Activated B cell treated with CpG ODN at 0.5 μM for 24 hours (primary cell): ENCODE measurements around the gene IQUB. TPM values are rescaled to one million over a fixed set of nuclear protein-coding genes. Genes with fewer than 3 reads are reported as not detected.
"Not testable (repeated sequence)": the region's sequence is repeated elsewhere in the genome, so short reads cannot be mapped to it uniquely, and the experiment has no call there.

Experiments
- ATAC-seq: fragments of 200-7000 bp; cut with Tn5 transposase; one replicate; pipeline ENCODE4 v1.10.0; 2021; ENCODE audit warnings: low read depth, mild to moderate bottlenecking, moderate library complexity
- CTCF ChIA-PET: fragments of 350-600 bp; sonication (Branson Sonifier 250); formaldehyde crosslinking; loops from one replicate; lab custom pipeline; 2021; ENCODE audit warnings: antibody characterized with exemption; lab: Charles Lee
- POLR2A ChIA-PET: fragments of 350-600 bp; sonication (Branson Sonifier 250); formaldehyde crosslinking; loops from one replicate; lab custom pipeline; 2021; ENCODE audit warnings: antibody characterized with exemption; lab: Charles Lee
- DNase-seq: peaks from one replicate; pipeline ENCODE4 v3.0.0; 2022
- H3K27ac Mint-ChIP-seq: one replicate; pipeline ENCODE4 v1.8.0; 2020; ENCODE audit warnings: mixed read lengths
- H3K27me3 Mint-ChIP-seq: one replicate; pipeline ENCODE4 v1.8.0; 2021; ENCODE audit warnings: mixed read lengths
- H3K36me3 Mint-ChIP-seq: one replicate; pipeline ENCODE4 v1.8.0; 2021; ENCODE audit warnings: low read depth, mixed read lengths
- H3K4me1 Mint-ChIP-seq: one replicate; pipeline ENCODE4 v1.8.0; 2021; ENCODE audit warnings: mixed read lengths
- H3K4me3 Mint-ChIP-seq: one replicate; pipeline ENCODE4 v1.8.0; 2020; ENCODE audit warnings: mild to moderate bottlenecking, mixed read lengths
- H3K9me3 Mint-ChIP-seq: one replicate; pipeline ENCODE4 v1.8.0; 2020; ENCODE audit warnings: mixed read lengths
- intact Hi-C: fragments of 100-400 bp; cut with micrococcal nuclease; formaldehyde crosslinking; loops from one replicate; pipeline ENCODE4 v1.15.1; 2024
- total RNA-seq: library from RNA; stranded (reverse); gene quantifications from 2 replicates; pipeline ENCODE4 v1.2.3, GENCODE V29; 2022
- TF ChIP-seq, protein P1 (sequence below): fragments of 200-600 bp; IDR thresholded peaks from one replicate; pipeline ENCODE4 v1.8.0; 2022; ENCODE audit warnings: antibody characterized with exemption, mild to moderate bottlenecking

IQUB gene
- total RNA-seq, 1 donor from 2014 or later = 0.11 TPM

GRCh38 chr7:123528265-123528664, 6.1 kb downstream of the IQUB start:
- intact Hi-C loops = no loop called here
- no peaks in the 10 kb centered on the region for H3K9me3 Mint-ChIP-seq
- POLR2A ChIA-PET = no interaction called here
- no peak overlapping the region for H3K4me3 Mint-ChIP-seq
- H3K27me3 Mint-ChIP-seq = peaks cover 12% of the 10 kb centered on the region
- DNase-seq (no peak), ATAC-seq (no peak)
- peaks cover 7% of the 10 kb centered on the region for H3K4me1 Mint-ChIP-seq
- CTCF ChIA-PET = no interaction called here
- no peak overlapping the region for H3K27ac Mint-ChIP-seq
- TF ChIP-seq, protein P1, sequence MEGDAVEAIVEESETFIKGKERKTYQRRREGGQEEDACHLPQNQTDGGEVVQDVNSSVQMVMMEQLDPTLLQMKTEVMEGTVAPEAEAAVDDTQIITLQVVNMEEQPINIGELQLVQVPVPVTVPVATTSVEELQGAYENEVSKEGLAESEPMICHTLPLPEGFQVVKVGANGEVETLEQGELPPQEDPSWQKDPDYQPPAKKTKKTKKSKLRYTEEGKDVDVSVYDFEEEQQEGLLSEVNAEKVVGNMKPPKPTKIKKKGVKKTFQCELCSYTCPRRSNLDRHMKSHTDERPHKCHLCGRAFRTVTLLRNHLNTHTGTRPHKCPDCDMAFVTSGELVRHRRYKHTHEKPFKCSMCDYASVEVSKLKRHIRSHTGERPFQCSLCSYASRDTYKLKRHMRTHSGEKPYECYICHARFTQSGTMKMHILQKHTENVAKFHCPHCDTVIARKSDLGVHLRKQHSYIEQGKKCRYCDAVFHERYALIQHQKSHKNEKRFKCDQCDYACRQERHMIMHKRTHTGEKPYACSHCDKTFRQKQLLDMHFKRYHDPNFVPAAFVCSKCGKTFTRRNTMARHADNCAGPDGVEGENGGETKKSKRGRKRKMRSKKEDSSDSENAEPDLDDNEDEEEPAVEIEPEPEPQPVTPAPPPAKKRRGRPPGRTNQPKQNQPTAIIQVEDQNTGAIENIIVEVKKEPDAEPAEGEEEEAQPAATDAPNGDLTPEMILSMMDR = no peak
- H3K36me3 Mint-ChIP-seq = no peaks in the 10 kb centered on the region

- POLR2A ChIA-PET, intact Hi-C loops, ATAC-seq, CTCF ChIA-PET, H3K27ac Mint-ChIP-seq, H3K27me3 Mint-ChIP-seq, H3K36me3 Mint-ChIP-seq, DNase-seq, H3K4me3 Mint-ChIP-seq, H3K9me3 Mint-ChIP-seq, H3K4me1 Mint-ChIP-seq: not testable (repeated sequence)
These were observed 6.6 kb downstream of the IQUB start for GRCh38 chr7:123527712-123528225.

- H3K27me3 Mint-ChIP-seq, POLR2A ChIA-PET, ATAC-seq, H3K36me3 Mint-ChIP-seq, H3K27ac Mint-ChIP-seq, intact Hi-C loops, H3K4me3 Mint-ChIP-seq, CTCF ChIA-PET, H3K4me1 Mint-ChIP-seq, H3K9me3 Mint-ChIP-seq, DNase-seq: not testable (repeated sequence)
These were observed 7.9 kb downstream of the IQUB start for GRCh38 chr7:123526533-123526932.

DNA sequence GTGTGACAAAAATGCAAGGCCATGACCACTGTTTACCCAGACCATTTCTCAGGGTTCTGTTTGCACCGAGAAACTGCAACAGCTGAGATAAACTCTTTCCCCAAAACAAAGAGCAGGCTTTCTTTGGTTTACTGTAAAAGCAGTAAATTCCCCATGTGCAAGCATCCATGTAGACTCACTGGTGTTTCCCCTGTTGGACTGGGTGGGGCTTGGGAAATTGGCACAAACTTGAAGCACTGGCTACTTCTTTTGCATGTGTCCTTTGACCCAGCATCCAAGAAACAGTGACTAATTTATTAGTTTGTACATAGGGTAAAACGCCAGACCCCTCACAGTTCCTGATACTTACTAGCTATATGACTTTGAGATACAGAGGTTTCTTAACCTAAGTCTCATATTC, 12.3 kb downstream of the IQUB start:
- ChIA-PET POLR2A (no interaction called here), CTCF (no interaction called here)
- Mint-ChIP-seq H3K9me3 (no peaks in the 10 kb centered on the region), H3K27ac (no peak overlapping the region), H3K36me3 (no peaks in the 10 kb centered on the region), H3K4me3 (no peak overlapping the region), H3K27me3 (no peaks in the 10 kb centered on the region), H3K4me1 (no peaks in the 10 kb centered on the region)
- no peak for ATAC-seq
- no peak for DNase-seq
- TF ChIP-seq, protein P1 = no peak
- intact Hi-C loops = no loop called here

DNA sequence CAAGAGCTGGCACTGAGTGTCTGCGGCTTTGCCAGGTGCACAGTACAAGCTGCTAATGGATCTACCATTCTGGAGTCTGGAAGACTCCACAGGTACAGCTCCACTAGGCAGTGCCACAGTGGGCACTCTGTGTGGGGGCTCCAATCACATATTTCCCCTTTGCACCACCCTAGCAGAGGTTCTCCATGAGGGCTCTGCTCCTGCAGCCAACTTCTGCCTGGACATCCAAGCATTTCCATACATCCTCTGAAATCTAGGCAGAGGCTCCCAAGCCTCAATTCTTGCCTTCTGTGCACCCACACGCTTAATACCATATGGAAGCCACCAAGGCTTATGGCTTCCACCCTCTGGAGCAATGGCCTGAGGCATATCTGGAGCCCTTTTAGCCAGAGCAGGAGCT, 29.2 kb downstream of the IQUB start:
- H3K4me1 Mint-ChIP-seq = no peaks in the 10 kb centered on the region
- no peaks in the 10 kb centered on the region for H3K36me3 Mint-ChIP-seq
- peaks cover 12% of the 10 kb centered on the region for H3K9me3 Mint-ChIP-seq
- ATAC-seq = no peak
- intact Hi-C loops = no loop called here
- no peak overlapping the region for H3K4me3 Mint-ChIP-seq
- no peak overlapping the region for H3K27ac Mint-ChIP-seq
- CTCF ChIA-PET = interaction anchor here (1.0 kb wide), 1 partner anchor 9 kb away, joined by 3 read pairs; no protein-coding TSS in a partner anchor
- DNase-seq = no peak
- POLR2A ChIA-PET = no interaction called here
- H3K27me3 Mint-ChIP-seq = peaks cover 4% of the 10 kb centered on the region
- TF ChIP-seq, protein P1 = no peak

- peaks cover 12% of the 10 kb centered on the region for H3K9me3 Mint-ChIP-seq
- TF ChIP-seq, protein P1 = no peak
- CTCF ChIA-PET = interaction anchor here (0.7 kb wide), 1 partner anchor 10 kb away, joined by 3 read pairs; no protein-coding TSS in a partner anchor
- no peak overlapping the region for H3K27ac Mint-ChIP-seq
- POLR2A ChIA-PET = no interaction called here
- H3K27me3 Mint-ChIP-seq = peaks cover 7% of the 10 kb centered on the region
- H3K36me3 Mint-ChIP-seq = no peaks in the 10 kb centered on the region
- intact Hi-C loops = no loop called here
- H3K4me1 Mint-ChIP-seq = no peaks in the 10 kb centered on the region
- DNase-seq = no peak
- ATAC-seq = no peak
- H3K4me3 Mint-ChIP-seq = no peak overlapping the region
These were observed 32.2 kb downstream of the IQUB start for GRCh38 chr7:123502201-123502600.
